Mononuclear cell (primary cell): ENCODE results near the gene TGFBR3. TPM values are rescaled to one million over a fixed set of nuclear protein-coding genes. Genes with fewer than 3 reads are reported as not detected.

Experiments
- H3K27me3 ChIP-seq: 2 replicates; pipeline ENCODE4 v1.6.0; 2011; ENCODE audit warnings: low read length, control low read depth; ENCODE audit not compliant: insufficient read depth
- H3K4me1 ChIP-seq: 2 replicates; pipeline ENCODE4 v1.5.1; 2011; ENCODE audit warnings: mild to moderate bottlenecking, low read length, control low read depth; ENCODE audit not compliant: insufficient read depth
- H3K4me3 ChIP-seq: 2 replicates; pipeline ENCODE4 v1.5.1; 2011; ENCODE audit warnings: mild to moderate bottlenecking, low read length, moderate library complexity
- H3K9me3 ChIP-seq: 2 replicates; pipeline ENCODE4 v1.5.1; 2011; ENCODE audit warnings: low read depth, mild to moderate bottlenecking, control low read depth, low read length
- total RNA-seq: library from RNA; depleted of rRNA; stranded (reverse); fragments of >200 nt; gene quantifications from one replicate; pipeline ENCODE4 v1.2.3, GENCODE V29; 2012

The TGFBR3 gene
- total RNA-seq, 1 donor, result 40.8 TPM

DNA sequence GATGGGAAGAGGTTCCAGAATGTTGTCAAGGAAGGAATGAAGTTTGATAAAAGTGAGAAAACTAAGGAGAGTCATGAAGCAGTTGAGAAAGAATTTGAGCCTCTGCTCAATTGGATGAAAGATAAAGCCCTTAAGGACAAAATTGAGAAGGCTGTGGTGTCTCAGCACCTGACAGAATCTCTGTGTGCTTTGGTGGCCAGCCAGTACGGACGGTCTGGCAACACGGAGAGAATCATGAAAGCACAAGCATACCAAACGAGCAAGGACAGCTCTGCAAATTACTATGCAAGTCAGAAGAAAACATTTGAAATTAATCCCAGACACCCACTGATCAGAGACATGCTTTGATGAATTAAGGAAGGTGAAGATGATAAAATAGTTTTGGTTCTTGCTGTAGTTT is 242.5 kb downstream of the TGFBR3 start:
- Histone ChIP-seq H3K4me3 (no peak overlapping the region), H3K4me1 (peaks cover 3% of the 10 kb centered on the region), H3K9me3 (no peaks in the 10 kb centered on the region), H3K27me3 (no peaks in the 10 kb centered on the region)

DNA sequence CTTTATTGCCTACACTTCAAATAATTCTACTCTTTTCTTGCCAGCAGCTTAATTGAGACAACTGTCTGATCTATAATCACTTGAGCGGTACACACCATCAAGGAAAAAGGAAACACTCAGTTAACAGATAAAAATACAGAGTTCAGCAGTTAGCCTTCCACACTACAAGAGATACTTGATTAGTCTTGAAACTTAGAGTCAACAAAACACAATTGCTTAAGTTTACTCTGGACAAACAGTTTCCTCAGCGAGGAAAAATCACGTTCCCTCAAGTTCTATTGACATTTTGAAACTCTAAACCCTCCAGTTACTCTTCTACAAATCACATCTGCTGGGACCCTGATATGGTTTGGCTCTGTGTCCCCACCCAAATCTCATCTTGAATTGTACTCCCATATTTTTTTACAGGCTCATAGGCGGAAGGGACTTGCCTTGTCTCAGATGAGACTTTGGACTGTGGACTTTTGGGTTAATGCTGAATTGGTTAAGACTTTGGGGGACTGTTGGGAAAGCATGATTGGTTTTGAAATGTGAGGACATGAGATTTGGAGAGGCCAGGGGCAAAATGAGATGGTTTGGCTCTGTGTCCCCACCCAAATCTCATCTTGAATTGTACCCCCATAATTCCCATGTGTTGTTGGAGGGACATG is 244.9 kb downstream of the TGFBR3 start:
- H3K4me3 ChIP-seq, result no peak overlapping the region
- H3K4me1 ChIP-seq, result no peaks in the 10 kb centered on the region
- H3K9me3 ChIP-seq, result no peaks in the 10 kb centered on the region
- no peaks in the 10 kb centered on the region for H3K27me3 ChIP-seq

DNA sequence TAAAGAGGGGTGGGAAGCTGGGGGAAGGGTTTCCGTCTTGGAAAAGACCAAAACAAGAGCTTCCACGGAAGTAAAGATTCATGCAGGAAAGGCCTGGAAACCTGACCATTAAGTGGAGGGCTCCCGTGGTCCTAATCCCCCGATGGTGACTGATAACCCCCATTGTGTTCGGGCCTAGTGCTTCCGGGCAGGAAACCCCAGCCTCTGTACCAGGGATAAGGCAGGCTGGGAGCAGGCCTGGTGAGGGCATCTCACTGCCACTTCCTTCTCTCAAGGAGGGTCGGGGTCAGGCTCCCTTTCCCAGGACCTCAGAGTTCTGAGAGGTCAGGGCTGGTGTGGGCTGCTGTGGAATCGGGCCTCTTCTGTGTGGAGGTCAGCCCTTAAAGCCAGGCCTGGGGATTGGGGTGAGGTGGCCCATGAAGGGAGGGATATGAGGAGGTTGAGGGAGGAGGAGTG is 248.4 kb downstream of the TGFBR3 start:
- H3K4me3 ChIP-seq, result no peak overlapping the region
- no peaks in the 10 kb centered on the region for H3K27me3 ChIP-seq
- H3K4me1 ChIP-seq, result no peaks in the 10 kb centered on the region
- no peaks in the 10 kb centered on the region for H3K9me3 ChIP-seq

DNA sequence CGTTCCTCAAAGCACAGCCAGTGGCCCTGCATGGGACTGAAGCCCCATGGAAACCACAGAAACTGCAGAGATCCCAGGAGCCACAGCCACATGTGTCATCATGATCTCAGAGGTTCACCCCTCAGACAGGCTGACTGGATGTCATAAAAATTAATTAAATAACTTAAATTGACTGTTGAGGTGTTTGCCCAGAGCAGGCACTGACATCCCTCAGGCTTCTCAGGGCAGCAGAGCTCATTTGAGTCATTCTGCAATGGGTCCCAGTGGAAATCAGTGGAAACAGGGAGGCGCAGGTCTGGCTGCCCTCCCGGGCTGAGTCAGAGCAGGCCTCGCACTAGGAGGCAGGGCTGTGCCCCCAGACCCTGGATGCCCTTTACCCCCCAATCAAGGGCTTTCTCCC is 250.2 kb downstream of the TGFBR3 start:
- Histone ChIP-seq H3K9me3 (no peaks in the 10 kb centered on the region), H3K4me1 (no peaks in the 10 kb centered on the region), H3K4me3 (no peak overlapping the region), H3K27me3 (no peaks in the 10 kb centered on the region)

DNA sequence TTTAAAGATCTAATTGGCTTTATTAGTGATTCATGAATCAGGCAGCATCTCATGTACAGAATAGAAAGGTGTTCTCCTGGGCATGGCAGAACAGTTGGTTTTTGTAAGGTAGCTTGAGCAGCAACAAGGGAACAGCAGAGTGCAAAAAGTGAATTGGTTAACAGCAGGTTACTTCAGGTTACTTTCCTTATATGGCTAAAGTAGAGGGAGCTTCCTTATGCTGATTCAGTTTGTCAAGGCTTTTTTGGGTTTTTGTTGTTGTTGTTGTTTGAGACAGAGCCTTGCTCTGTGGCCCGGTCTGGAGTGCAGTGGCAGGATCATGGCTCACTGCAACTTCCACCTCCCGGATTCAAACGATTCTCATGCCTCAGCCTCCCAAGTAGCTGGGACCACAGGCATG is 252.5 kb downstream of the TGFBR3 start:
- no peaks in the 10 kb centered on the region for H3K4me1 ChIP-seq
- H3K27me3 ChIP-seq, result no peaks in the 10 kb centered on the region
- H3K4me3 ChIP-seq, result no peak overlapping the region
- no peaks in the 10 kb centered on the region for H3K9me3 ChIP-seq

DNA sequence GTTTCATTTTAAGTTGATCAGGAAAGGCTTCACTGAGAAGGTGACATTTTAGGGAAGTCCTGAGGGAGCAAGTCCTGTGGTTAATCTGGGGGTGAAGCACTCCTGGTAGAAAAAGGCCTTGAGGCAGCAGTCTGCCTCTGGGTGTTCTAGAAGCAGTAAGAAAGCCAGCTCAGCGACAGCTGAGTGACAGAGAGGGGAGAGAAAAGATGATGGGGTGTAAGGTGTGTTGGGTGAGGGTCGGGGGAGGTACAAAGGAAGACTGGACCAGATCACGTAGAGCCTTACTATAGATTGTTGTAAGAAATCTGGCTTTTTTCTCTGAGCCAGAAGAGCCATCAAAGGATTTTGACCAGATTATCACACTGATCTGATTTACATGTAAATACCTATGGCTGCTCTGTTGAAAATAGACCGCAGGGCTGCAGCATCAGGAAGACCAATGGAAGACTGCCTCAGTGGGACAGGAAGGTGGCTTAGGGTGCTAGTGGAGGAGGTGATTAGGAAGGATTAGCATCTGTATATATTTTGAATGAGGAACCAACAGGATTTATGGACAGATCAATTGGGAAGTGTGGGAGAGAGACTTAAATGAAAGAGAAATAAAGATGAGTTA is 254.1 kb downstream of the TGFBR3 start:
- Histone ChIP-seq H3K4me1 (no peaks in the 10 kb centered on the region), H3K27me3 (no peaks in the 10 kb centered on the region), H3K9me3 (no peaks in the 10 kb centered on the region), H3K4me3 (no peak overlapping the region)

DNA sequence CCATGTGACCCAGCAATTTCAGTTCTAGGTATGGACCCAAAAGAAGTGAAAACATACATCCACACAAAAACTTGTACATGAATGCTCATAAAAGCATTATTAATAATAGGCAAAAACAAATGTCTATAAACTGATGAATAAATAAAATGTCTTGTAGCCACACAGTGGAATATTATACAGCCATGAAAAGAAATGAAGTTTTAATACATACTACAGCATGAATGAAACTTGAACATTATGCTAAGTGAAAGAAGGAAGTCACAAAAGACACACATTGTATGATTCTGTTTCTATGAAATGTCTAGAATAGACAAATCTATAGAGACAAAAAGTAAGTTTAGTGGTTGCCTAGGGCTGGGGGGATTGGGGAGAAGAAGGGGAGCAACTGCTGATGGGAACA is 255.1 kb downstream of the TGFBR3 start:
- no peaks in the 10 kb centered on the region for H3K9me3 ChIP-seq
- no peak overlapping the region for H3K4me3 ChIP-seq
- H3K27me3 ChIP-seq, result no peaks in the 10 kb centered on the region
- H3K4me1 ChIP-seq, result no peaks in the 10 kb centered on the region

Other genes starting within 250 kb of the TGFBR3 start
- not detected for gene BRDT, start 63.2 kb upstream of the TGFBR3 start, total RNA-seq
- not detected for gene EPHX4, start 143.8 kb upstream of the TGFBR3 start, total RNA-seq
- gene SETSIP, start 189.3 kb upstream of the TGFBR3 start, total RNA-seq, result 0.52 TPM
- gene BTBD8, start 194.2 kb upstream of the TGFBR3 start, total RNA-seq, result 2.0 TPM